Cerebellar cortex (tissue), 1 donor: Measurements from ENCODE around the gene ADD1.

Source experiments
- DNase-seq: peaks from one replicate; pipeline ENCODE4 v3.0.0-alpha.2; 2015; ENCODE audit warnings: low spot score

Gene ADD1

GRCh38 chr4:2859514-2859913 lies 15.9 kb downstream of the ADD1 start:
- DNase-seq, result no peak

GRCh38 chr4:2860391-2861348 lies 17.0 kb downstream of the ADD1 start:
- no peak for DNase-seq

GRCh38 chr4:2861631-2862436 lies 18.2 kb downstream of the ADD1 start:
- no peak for DNase-seq

- DNase-seq, result no peak
These were observed 18.9 kb downstream of the ADD1 start for GRCh38 chr4:2862528-2862927.

- DNase-seq, result no peak
These were observed 20.0 kb downstream of the ADD1 start for GRCh38 chr4:2863649-2864048.

GRCh38 chr4:2865196-2865780 lies 21.6 kb downstream of the ADD1 start:
- DNase-seq, result no peak

GRCh38 chr4:2866160-2866861 lies 22.7 kb downstream of the ADD1 start:
- DNase-seq, result no peak

GRCh38 chr4:2866891-2867290 lies 23.2 kb downstream of the ADD1 start:
- DNase-seq, result no peak

GRCh38 chr4:2867758-2868491 lies 24.3 kb downstream of the ADD1 start:
- no peak for DNase-seq

- no peak for DNase-seq
These were observed 25.3 kb downstream of the ADD1 start for GRCh38 chr4:2868877-2869487.

- no peak for DNase-seq
These were observed 26.0 kb downstream of the ADD1 start for GRCh38 chr4:2869659-2870058.

- DNase-seq, result no peak
These were observed 26.4 kb downstream of the ADD1 start for GRCh38 chr4:2870082-2870481.

GRCh38 chr4:2871466-2871865 lies 27.8 kb downstream of the ADD1 start:
- DNase-seq, result no peak

GRCh38 chr4:2871911-2872310 lies 28.3 kb downstream of the ADD1 start:
- DNase-seq, result no peak

GRCh38 chr4:2873329-2873728 lies 29.7 kb downstream of the ADD1 start:
- DNase-seq, result no peak

- no peak for DNase-seq
These were observed 31.2 kb downstream of the ADD1 start for GRCh38 chr4:2874861-2875260.

- no peak for DNase-seq
These were observed 31.9 kb downstream of the ADD1 start for GRCh38 chr4:2875556-2875955.

GRCh38 chr4:2878346-2878745 lies 34.7 kb downstream of the ADD1 start:
- no peak for DNase-seq

- no peak for DNase-seq
These were observed 35.4 kb downstream of the ADD1 start for GRCh38 chr4:2879026-2879425.

GRCh38 chr4:2881431-2881830 lies 37.8 kb downstream of the ADD1 start:
- no peak for DNase-seq

- no peak for DNase-seq
These were observed 38.7 kb downstream of the ADD1 start for GRCh38 chr4:2882341-2882740.
